ENCODE data around the gene SLC25A51.

DNA sequence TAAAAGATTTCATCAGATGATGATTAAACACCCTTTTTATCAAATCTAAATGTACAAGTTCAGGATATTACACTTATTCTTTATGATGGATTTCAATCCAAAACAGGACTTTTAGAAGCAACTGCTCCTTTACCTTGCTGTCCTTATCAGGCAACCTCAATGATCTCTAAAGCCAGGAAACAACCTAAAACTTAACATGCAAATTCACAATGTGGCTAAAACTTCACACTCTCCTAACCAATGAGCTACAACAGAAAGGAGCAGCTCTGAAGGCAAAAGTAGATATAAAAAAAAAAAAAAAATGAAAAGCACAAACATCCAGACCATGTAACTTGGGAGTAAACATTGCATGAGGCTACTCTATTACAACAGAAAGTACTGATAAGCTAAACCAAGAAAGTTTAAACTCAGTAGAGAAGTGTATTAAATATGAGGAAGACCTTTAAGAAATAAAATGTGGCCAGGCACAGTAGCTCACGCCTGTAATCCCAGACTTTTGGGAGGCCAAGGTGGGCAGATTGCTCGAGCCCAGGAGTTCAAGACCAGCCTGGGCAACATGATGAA is 22.9 kb downstream of the SLC25A51 start:
- no peak for TF ChIP-seq EZH2 (IDR thresholded peaks at IDR 0.05; ENCODE audit: low read length)
- TF ChIP-seq, protein P1, sequence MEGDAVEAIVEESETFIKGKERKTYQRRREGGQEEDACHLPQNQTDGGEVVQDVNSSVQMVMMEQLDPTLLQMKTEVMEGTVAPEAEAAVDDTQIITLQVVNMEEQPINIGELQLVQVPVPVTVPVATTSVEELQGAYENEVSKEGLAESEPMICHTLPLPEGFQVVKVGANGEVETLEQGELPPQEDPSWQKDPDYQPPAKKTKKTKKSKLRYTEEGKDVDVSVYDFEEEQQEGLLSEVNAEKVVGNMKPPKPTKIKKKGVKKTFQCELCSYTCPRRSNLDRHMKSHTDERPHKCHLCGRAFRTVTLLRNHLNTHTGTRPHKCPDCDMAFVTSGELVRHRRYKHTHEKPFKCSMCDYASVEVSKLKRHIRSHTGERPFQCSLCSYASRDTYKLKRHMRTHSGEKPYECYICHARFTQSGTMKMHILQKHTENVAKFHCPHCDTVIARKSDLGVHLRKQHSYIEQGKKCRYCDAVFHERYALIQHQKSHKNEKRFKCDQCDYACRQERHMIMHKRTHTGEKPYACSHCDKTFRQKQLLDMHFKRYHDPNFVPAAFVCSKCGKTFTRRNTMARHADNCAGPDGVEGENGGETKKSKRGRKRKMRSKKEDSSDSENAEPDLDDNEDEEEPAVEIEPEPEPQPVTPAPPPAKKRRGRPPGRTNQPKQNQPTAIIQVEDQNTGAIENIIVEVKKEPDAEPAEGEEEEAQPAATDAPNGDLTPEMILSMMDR (optimal IDR thresholded peaks at IDR 0.05 in 1 of 3, IDR thresholded peaks at IDR 0.05 in 1 of 3, conservative IDR thresholded peaks at IDR 0.05 in 1 of 3; ENCODE audit: extremely low read depth in 1 of 3, insufficient read depth in 2 of 3, low read length in 3 of 3), result no peak

All from keratinocyte (primary cell).